ENCODE measurements around the gene CARMIL1.

DNA sequence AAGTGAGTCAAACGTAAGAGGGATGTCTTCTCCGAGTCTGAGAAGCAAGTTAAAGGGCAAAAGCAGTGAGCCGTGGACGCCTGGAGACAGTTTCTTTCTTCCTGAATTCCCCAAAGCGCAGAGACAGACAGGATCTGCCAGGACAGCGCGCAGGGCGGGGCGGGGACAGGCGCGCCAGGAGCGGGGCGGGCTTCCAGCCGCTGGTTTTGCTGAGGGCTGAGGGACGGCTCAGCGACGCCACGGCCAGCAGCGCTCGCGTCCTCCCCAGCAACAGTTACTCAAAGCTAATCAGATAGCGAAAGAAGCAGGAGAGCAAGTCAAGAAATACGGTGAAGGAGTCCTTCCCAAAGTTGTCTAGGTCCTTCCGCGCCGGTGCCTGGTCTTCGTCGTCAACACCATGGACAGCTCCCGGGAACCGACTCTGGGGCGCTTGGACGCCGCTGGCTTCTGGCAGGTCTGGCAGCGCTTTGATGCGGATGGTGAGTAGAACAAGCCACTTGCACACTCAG, 372.9 kb downstream of the CARMIL1 start, which contains the start of gene SCGN:
- TF ChIP-seq POLR2AphosphoS5 (IDR thresholded peaks at IDR 0.05; ENCODE audit: low read depth, low read length) (no peak), POLR2A (IDR thresholded peaks at IDR 0.05; ENCODE audit: low read depth, low read length) (no peak), SPI1 (IDR thresholded peaks at IDR 0.05; ENCODE audit: low read depth, low read length) (no peak), TAF1 (IDR thresholded peaks at IDR 0.05; ENCODE audit: low read depth, low read length) (no peak)
